NCI-H2227 treated with DMSO at 0.1 percent for 48 hours (cell line): ENCODE measurements around the gene ERH.
"Not testable (repeated sequence)": the region's sequence is repeated elsewhere in the genome, so short reads cannot be mapped to it uniquely, and the experiment has no call there.

Source experiments
- DNase-seq: peaks from one replicate; lab custom pipeline; 2025; lab: John Stamatoyannopoulos, UW

The ERH gene

DNA sequence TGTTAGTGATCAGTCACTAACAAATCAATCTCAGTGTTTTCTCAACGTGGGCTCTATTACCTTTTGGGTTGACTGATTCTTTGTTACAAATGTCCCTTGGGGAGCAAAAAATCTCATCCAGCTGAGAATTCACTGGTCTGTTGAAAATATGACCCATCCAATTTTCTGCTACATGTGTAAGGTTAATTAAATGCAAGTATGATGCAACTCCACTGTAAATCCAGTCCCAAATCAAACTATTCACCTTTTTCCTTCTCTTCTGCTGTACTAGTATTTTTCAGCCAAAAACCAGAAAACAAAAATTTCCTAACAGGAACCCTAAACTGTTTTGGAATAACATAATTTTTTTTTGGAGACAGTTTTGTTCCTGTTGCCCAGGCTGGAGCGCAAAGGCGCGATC, 2.2 kb downstream of the ERH start:
- DNase-seq: no peak

DNA sequence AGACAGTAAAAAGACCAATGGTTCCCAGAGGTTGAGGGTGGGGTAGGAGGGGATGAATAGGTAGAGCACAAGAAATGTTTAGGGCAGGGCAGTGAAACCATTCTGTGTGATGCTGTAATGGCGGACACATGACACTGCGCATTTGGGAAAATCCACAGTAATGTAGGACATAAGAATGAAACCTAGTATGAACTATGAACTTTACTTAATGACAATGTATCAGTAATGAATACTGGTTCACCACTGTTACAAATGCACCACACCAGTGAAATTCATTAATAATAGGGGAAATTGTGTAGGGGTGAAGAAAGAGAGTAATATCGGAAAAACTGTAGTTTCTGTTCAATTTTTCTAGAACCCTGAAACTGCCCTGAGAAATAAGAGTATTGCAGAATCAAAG, 5.6 kb downstream of the ERH start:
- DNase-seq: no peak

DNA sequence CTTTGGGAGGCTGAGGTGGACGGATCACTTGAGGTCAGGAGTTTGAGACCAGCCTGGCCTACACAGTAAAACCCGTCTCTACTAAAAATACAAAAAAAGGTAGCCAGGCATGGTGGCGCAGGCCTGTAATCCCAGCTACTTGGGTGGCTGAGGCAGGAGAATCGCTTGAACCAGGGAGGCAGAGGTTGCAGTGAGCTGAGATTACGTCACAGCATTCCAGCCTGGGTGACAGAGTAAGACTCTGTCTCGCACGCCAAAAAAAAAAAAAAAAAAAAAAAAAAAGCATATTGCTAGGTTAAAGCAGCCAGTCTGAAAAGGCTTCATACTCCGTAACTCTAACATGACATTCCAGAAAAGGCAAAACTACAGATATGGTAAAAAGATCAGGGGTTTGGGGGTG, 6.7 kb downstream of the ERH start:
- not testable (repeated sequence) for DNase-seq

DNA sequence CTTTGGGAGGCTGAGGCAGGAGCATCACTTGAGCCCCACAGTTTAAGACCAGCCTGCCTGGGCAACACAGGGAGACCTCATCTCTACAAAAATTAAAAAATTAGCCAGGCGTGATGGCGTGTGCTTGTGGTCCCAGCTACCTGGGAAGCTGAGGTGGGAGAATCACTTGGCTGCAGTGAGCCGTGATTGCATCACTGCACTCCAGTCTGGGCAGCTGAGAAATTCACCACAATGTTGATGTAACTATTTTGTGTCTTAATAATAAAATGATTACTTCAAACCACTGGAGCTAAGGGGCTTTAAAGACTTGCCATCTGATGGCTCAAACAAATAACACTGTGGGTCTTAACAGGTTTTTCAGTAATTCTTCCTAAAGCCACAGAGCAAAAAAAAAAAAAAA, 10.8 kb downstream of the ERH start:
- no peak for DNase-seq

DNA sequence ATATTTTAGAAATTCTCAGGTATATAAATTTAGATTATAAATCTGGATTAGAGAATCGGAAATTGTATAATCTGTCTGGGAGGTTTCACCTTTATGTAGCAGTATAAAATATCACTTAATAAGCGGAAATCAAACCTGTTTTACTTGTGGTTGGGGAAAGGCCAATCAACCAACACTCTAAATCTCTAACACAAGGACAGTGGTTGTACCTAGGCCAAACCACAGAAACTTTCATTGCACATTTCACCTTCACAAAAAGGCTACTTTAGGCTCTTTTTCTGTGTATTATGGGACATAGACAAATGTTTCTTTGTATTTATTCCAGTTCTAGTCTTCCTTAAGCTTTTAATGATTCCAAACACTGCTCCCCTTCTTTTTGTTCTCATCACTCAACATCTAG, 19.8 kb downstream of the ERH start:
- DNase-seq: no peak

DNA sequence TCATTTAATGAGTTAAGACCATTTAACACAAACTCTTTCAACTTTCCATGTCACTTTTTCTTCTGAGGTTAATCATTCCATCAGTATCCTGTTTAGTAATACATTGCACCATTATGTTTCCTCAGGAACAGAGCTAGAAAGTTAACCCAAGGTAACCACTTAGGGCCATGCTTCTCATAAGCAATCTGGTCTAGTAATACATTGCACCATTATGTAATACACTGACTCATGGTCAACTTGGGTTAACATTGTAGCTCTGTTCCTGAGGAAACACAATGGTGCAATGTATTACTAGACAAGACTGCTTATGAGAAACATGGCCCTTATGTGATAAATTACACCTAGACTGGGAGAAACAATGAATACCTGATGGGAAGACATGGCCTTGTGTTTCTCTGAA, 21.7 kb downstream of the ERH start:
- DNase-seq: no peak

DNA sequence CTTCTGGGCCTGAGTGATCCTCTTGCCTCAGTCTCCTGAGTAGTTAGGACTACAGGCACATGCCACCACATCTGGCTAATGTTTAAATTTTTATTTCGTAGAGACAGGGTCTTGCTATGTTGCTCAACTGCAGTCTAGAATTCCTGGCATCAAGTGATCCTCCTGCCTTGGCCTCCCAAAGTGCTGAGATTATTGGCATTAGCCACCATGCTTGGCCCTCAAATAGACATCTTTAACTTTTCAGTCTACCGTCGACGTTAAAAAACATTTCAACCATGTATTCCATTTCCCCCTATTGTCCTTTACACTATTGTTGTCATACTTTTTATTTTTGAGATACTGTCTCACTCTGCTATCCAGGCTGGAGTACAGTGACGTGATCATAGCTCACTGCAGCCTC, 22.4 kb downstream of the ERH start:
- no peak for DNase-seq

DNA sequence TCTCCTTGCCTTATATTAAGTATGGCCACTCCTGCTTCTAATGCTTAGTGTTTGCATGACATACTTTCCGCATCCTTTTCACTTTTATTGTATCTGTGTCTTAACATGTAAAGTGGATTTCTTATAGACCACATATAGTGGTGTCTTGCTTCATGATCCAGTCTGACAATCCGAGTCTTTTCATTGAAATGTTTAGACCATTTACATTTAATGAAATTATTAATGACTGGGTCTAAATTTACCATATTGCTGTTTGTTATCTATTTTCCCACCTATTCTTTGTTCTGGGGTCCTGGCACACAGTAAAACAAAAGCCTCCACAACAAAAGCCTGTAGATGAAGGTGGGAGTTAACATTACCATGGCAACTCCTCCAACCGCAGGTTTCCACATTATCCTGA, 22.9 kb downstream of the ERH start:
- DNase-seq: no peak

DNA sequence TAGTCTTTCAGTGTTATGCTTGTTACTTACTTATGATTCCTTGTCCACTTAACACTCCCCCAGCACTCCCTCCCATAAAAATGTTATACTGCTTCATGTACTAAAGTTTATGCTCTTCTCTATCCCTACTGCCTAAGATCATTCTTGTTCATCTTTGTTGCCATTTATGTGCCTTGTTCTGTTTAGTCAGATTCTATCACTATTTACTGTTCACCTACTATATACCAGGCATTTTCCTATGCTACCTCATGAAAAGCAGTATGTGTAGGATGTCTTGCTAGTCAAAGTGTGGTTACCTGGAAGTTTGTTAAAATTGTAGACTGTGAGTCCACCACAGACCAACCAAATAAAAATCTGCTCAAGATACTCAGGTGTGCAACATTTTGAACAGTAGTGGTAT, 23.9 kb downstream of the ERH start:
- DNase-seq: no peak

DNA sequence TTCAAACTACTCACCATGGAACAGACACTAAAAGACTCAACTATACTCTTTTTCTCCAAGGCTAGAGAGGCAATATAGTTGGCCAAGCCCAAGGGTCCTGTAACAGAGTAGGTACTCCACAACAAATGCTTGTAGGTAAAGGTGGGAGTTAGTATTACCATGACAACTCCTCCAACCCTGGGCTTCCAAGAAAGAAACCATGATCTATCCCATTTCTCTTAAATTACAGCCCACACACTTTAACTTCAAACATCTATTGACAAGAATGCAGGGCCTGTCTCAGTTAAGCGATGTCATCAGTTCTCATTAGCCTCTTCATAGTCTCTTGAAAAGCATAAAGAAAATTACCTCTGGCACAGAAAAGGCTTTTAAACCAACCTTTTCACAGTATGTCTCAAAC, 25.0 kb downstream of the ERH start:
- DNase-seq: peak; percentile 93

DNA sequence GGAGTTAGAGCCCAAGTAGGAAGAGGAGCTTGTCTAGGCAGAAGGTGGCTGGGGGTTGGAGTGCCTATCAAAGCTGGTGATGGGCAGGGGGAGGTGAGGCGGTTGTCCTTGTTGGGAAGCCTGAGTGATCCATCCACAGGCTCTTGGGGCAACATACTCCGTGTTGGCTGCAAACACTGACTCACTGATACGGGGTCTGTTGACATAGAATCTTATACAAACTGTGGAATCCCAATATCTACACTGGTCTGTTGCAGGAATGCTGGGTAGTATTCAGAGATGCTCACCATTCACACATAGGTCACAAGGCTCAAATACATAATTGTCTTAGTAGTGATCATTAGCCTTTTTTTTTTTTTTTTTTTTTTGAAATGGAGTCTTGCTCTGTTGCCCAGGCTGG, 26.0 kb downstream of the ERH start:
- no peak for DNase-seq

DNA sequence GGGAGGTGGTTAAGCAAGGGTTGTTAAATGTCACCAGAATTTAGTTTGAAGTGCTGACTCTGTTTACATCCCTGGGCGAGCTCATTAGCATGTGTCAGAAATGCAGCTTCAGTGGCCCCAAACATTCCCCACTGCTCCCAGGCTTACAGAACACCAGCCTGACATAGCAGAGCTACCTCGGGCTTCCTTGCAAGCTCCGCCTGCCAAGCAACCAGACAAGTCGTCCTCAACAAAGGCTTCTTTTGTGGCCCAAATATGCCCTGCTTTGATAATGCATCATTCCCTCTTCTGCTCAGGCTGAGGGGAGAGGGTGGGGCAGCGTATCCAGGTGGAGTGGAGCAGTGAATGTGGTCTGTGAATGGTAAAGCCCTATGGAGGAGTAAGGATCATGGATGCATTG, 28.0 kb downstream of the ERH start:
- DNase-seq: no peak

DNA sequence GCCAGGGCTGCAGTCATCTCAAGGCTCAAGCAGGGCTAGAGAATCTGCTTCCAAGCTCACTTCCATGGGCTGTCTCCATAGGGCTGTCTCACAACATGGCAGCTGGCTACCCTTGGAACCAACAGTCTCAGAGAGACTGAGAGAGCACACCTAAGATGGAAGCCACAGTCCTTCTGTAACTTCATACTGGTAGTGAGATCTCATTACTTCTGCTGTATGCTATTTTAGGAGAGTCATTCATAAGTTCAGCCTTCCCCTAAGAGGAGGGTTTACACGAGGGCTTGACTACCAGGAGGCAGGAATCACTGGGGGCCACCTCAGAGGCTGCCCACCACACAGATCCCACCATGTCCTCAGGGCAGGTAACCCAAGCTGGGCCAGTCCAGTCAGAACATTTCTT, 29.7 kb downstream of the ERH start:
- DNase-seq: no peak

DNA sequence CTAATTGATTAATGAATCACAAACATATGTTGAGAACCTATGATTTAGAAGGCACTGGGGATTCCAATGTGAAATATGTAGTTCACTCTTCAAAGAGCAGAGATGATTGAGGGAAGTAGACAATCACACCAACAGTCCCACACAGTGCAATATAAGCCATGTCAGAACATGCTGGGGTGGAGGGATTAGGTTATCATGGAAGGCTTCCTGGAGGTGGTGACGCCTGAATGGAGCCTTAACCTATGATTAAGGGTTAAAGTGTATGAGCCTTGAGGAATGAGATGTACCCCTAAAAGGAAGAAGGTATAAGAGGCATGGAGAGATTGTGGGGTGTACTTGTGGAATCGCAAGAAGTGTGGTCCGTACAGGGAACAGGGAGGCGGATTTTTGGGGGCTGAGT, 31.3 kb downstream of the ERH start:
- DNase-seq: no peak

DNA sequence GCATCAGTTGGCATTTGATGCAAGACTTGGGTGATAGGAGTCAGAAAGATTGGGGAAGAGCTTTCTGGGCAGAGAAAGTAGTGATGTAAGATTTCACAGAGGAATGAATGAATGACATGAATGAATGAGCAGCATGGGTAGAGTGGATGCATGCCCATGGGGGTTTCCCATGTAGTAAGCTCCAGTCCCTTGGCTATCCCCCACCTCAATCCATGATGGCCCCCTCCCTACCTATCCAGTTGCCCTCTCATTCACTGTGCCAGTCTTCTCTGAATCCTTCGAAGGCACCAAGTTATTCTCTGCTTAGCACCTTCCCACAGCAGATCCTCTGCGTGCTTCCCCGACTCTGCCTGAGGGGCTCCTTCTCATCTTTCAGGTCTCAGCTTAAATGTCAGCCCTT, 32.0 kb downstream of the ERH start:
- DNase-seq: no peak

DNA sequence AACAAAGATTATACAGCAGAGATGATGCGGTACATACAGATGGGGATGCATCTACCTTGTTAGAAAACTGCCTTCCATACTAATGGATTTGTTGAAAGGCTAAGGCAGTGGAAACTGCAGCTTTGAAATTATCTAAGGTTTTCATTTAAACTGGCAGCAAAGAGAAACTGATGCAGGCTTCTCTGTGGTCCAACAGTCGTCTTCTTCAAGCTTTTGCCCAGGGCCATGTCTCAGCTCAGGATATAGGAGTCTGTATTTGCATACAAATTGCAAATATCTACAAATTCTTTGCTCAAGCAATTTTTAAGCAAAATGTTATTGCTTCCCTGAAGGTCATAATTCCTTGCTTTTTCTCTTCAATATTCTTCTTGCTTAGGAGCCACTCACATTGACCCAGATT, 33.7 kb downstream of the ERH start:
- no peak for DNase-seq

DNA sequence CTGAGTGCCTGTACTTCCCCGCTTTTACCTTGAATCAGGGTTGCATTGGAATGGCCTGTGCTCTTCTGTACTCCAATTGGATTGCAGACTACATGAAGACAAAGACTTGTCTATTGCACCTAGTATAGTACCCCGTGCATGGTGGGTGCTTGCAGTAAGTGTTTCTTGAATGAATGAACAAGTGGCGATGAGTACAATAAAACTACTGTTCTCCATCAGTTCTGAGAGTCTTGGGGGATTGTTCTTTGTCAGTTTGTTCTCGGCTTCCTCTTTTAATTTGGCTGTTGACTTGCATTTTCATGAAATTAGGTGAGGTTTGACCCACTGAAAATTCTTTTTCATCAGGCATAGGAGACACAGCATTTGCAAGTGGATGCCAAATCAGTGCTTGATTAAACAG, 34.1 kb downstream of the ERH start:
- no peak for DNase-seq

DNA sequence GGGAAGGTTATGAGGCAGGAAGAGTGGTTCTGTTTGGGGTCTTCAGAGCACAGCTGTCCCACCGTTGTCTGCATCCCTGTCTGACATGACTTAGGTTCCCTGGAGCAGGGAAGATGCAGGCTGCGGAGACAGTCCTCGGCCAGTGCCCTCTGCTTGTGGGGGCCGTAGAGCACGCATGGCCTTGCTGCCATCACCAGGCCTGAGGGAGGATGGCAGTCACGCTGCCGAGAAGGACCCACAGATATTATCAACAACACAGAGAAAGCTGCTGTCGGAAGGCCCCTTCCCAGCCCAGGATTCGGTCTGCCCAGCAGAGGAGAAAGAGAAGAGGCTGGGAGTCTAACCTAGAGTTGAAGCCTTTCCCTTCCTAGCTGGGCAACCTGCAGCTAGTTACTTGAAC, 35.0 kb downstream of the ERH start:
- no peak for DNase-seq

DNA sequence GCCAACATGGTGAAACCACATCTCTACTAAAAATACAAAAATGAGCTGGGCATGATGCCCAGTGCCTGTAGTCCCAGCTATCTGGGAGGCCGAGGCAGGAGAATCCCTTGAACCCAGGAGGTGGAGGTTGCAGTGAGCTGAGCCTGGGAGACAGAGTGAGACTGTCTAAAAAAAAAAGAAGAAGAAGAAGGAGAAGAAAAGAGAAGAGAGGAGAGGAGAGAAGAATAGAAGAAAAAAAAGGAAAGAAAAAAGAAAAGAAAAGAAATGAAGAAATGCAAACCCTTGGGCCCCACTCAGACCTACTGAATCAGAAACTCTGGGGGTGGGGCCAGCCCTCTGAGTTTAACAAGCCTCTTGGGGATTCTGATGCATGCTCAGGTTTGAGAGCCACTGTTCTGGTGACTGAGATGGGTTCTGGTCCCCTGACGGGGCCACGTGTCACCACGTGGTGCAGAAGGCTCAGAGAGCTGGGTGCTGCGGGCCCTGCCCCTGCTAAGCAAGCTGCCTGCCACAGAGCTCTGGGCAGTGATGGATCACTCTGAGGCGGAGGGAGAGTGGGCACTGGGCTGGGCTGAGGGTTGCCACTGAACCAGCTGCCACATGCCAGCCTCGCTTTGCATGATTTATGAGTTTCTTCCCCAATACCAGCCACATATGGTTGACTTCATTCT, 37.5 kb downstream of the ERH start:
- DNase-seq: no peak

DNA sequence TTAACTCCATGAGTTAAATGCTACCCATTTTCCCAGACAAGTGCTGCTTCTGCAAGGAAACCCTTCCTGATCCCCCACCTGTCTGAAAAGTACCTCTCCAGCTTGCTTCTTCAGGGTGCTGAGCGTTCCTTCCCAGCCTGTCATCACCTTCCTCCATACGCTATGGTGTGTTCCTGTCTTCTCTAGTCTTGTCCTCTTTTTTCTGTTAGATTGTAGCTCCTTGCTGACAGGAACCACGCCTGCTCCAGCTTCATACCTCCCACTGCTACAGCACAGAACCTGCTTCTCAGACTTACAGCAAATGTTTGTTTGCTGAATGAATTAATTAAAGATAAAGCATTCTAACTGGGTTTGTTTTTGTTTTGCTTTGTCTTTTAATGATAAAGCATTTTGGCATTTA, 39.1 kb downstream of the ERH start:
- DNase-seq: no peak

DNA sequence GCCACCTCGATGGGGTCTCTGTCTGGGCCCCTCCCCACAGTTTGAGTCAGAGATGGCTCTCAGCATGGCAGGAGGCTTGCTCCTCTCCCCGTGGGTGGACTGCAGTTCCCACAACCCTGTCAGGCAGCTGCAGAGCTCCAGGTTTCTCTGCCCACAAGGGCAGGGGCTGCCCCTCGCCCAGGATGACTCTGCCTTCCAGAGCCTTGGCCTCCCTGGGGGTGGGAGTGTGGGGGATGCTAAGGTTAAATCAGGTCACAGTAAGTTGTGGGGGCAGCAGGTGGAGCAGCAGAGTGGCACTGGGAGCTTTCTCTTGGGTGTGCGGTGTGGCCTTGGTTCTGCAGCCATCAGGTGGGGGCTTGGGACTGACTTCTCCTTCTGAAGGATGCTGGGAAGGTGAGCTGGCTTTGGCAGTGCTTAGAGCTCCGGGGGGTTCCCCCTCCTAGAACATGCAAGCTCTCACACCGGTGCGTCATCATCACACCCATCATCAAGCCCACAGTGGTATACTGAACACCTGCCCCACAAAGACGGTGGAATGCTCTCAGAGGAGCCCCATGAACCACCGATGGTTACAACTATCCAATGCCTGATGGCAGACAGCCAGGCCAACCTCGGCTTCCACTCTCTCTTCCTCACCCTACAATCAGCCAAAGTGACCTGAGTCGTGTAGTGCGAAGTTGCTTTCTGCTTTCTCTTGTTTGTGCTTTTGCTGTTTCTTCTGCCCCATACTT, 39.7 kb downstream of the ERH start:
- no peak for DNase-seq

DNA sequence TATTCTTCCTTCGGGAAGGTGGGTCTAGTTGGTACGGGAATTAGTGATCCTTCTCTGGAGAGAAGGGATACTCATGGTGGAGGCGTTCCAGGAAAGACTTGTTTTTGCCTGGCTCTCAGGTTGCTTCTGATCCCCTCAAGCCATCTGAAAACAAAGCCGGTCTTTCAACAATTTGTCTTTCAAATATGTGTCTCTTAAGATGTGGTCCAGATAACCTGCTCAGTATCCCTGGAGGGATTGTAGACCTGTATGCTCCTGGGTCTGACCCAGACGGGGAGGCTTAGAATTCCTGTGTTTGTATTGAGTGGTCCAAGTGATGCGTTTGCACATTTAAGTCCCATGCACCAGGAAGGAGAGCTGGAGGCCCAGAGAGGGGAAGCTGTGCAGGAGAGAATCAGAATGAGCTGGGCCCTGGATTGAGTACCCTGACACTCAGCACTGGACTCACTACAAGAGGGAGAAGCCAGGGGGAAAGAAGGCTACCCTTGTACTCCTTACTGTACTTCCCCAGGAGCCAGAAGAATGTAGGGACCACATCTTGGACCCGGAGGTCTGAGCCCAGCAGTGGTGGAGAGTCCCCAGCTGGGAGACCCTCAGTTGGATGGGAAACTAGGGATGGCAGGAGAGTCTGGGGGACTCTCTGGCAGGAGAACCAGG, 40.4 kb downstream of the ERH start:
- no peak for DNase-seq

DNA sequence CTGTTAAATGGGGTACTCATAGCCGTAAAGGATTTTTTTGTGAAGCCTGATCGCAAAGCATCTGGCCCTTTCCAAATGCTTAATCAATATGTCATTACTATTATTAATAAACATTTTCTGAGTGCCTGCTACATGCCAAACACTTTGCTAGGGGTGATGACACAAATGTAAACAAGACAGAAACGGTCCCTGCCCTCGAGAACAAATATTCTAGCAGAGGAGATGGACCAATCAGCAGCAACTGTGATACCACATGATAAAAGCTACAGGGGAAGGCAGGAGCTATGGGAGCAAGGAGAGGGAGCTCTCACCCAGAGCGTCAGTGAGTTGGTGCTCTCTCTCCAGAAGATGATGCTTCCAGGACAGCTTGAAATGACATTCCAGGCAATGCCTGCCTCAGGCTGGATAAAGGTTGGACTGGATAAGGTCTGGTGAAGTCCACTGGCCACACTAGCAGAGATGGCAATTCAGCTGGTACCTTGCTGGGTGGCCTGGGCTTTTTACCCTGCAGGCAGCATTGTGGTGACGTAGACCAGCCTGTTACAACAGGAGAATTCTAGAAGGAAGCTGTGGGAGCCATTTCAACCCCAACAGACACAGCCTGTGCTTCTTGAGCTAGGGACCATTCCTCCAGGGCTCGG, 41.1 kb downstream of the ERH start:
- DNase-seq: no peak
